ENCODE results near the gene SLC26A11.

The SLC26A11 gene

GRCh38 chr17:80220054-80220735, at the start of gene SLC26A11, which contains the start of gene SGSH:
SLC26A11 (plus strand) TSS chr17:80220427; CDS start chr17:80221561, 1,134 bp downstream.
SGSH (minus strand) TSS chr17:80220333; CDS start chr17:80220313, 20 bp downstream.
- peak; percentile 54 for DNase-seq (ENCODE audit: low spot score)

DNA sequence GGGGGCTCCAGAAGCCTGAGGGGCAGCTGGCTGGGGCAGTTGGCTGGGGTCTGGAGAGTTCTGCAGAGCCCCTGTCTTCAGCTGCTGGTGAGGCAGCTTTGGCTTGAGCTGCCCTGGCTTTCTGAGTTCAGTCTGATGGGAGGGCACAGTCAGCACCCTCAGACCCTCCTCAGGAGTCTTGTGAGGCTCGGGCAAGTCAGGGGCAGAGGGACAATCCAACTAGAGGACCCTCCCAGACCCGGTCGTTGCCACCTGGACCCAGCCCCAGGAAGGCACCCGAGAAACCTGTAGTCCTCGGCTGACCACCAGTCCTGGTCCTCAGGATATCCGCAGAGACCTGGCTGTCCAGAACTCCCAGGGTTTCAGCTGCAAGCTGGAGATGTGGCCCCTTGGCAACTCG, 48.5 kb upstream of the SLC26A11 start:
- no peak for DNase-seq (ENCODE audit: low spot score)

- no peak for DNase-seq (ENCODE audit: low spot score)
Measured at GRCh38 chr17:80173126-80173525, 47.1 kb upstream of the SLC26A11 start.

GRCh38 chr17:80173916-80174315, 46.3 kb upstream of the SLC26A11 start:
- DNase-seq (ENCODE audit: low spot score) = no peak

DNA sequence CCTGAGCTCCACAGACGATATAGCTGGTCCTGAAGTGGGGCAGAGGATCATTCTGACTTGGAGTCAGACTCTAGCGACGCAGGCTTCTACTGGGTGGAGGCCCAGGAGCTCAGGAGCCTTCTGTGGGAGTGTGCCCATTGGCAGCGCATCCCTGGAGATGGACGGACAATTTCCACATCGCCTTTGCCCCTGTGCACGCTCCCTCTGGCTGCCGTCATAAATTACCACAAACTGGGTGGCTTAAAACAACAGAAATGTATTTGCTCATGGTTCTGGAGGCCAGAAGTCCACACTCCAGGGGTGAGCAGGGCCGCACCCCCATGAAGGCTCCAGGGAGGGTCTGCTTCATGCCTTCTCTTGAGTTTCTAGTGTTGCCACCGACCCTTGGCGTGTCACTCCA, 43.5 kb upstream of the SLC26A11 start:
- no peak for DNase-seq (ENCODE audit: low spot score)

GRCh38 chr17:80177986-80178595, 42.1 kb upstream of the SLC26A11 start:
- no peak for DNase-seq (ENCODE audit: low spot score)

DNA sequence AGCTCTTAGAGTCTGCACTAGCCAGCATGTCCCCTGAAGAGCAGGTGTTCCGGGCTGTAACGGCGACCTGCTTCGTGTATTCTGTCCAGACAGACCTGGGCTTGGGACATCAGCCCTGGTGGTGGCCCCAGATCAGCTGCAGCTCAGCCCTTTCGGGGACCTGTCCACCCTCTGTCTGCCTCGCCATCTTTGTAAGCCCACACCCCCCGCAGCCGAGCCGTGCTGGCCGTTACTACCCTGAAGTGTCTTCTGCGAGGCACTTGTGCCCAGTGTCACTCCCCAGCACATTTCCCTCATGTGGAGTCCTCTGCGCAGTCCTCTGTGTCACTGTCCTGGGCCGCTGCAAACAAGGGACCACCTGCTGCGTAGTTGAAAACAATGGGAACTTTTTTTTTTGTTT, 40.0 kb upstream of the SLC26A11 start:
- DNase-seq (ENCODE audit: low spot score) = no peak

DNA sequence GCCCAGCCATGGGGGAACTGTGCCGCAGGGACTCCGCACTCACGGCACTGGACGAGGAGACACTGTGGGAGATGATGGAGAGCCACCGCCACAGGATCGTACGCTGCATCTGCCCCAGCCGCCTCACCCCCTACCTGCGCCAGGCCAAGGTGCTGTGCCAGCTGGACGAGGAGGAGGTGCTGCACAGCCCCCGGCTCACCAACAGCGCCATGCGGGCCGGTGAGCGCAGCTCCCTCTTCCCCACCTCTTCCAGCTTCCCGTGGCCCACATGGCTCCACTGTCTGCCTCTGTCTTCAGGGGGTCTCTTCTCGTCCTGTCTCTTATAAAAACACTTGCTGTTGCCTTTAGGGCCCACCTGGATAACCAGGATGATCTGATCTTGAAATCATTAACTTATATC, 38.8 kb upstream of the SLC26A11 start:
- DNase-seq (ENCODE audit: low spot score) = no peak

DNA sequence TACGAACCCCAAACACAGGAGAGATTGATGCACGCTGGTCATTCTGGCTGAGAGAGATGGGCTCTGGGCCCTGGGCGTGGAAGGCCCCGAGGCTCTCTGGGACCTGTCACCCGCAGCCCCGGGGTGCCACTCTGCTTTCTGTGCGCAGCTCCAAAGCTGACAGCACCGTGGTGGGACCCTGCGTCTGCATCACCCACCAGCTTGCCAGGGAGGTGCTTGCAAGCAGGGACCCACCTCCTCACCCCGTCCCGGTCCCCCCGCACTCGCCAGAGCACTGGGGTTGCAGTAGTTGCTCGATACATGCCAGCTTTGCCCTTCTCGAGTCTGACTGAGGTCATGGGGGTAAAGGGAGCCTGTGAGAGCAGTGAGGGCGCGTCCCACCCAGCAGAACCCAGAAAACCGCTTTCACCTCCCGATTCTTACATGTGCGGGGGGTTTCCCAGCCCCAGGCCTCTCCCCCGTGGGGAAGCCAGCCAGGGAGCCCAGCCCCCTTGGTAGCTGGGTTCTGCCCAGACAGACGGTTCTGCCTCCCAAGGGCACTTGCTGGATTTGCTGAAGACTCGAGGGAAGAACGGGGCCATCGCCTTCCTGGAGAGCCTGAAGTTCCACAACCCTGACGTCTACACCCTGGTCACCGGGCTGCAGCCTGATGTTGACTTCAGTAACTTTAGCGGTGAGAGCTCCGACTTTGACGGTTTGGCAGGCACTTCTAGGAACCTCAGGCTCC, 37.9 kb upstream of the SLC26A11 start:
- no peak for DNase-seq (ENCODE audit: low spot score)

GRCh38 chr17:80182845-80183223, 37.4 kb upstream of the SLC26A11 start:
- no peak for DNase-seq (ENCODE audit: low spot score)

- no peak for DNase-seq (ENCODE audit: low spot score)
Measured at GRCh38 chr17:80183581-80184422, 36.4 kb upstream of the SLC26A11 start.

- DNase-seq (ENCODE audit: low spot score) = no peak
Measured at GRCh38 chr17:80184423-80184714, 35.9 kb upstream of the SLC26A11 start.

DNA sequence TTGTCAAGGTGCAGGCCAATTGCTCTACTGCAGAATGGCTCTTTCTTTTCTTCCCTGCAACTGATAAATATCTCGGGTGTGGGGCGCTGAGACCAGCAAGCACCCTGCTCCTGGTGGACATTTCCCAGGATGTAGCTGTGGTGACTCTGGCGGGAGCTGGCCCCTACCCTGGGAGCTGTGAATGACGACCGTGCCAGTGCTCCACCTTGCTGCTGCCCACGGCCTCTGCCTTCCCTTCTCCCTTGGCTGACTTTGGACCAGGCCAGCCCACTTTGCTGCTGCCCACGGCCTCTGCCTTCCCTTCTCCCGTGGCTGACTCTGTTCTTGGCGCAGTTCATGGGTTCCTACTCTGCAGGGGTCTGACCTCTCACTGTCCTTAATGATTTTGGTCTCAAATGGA, 34.3 kb upstream of the SLC26A11 start:
- no peak for DNase-seq (ENCODE audit: low spot score)

GRCh38 chr17:80187090-80187489, 33.1 kb upstream of the SLC26A11 start:
- DNase-seq (ENCODE audit: low spot score) = no peak

- no peak for DNase-seq (ENCODE audit: low spot score)
Measured at GRCh38 chr17:80187515-80187941, 32.7 kb upstream of the SLC26A11 start.

GRCh38 chr17:80189611-80190010, 30.6 kb upstream of the SLC26A11 start:
- DNase-seq (ENCODE audit: low spot score) = no peak

- no peak for DNase-seq (ENCODE audit: low spot score)
Measured at GRCh38 chr17:80190716-80191115, 29.5 kb upstream of the SLC26A11 start.

DNA sequence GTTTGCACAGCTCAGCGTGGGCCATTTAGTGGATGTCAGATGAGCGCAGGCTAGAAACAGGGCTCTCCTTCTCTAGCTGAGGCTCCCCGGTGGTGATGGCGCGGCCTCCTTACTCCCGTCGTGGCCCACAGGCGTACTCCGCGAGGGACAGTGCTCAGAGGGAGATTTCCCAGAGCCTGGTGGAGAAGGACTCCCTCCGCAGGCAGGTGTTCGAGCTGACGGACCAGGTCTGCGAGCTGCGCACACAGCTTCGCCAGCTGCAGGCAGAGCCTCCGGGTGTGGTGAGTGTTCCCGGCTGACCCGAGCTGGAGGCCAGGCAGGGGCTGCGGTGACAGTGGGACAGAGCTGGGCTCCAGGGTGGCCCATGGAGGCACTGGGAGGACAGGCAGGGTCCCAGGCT, 29.0 kb upstream of the SLC26A11 start:
- no peak for DNase-seq (ENCODE audit: low spot score)

GRCh38 chr17:80191865-80192661, 28.2 kb upstream of the SLC26A11 start:
- no peak for DNase-seq (ENCODE audit: low spot score)

GRCh38 chr17:80195141-80195540, 25.1 kb upstream of the SLC26A11 start:
- DNase-seq (ENCODE audit: low spot score) = no peak

GRCh38 chr17:80195671-80196529, 24.3 kb upstream of the SLC26A11 start:
- peak; percentile 63 for DNase-seq (ENCODE audit: low spot score)

All from CD4-positive, alpha-beta T cell treated with Interleukin-2 at 100 ng/mL for 4 hours (primary cell).